Stimulated activated CD8-positive, alpha-beta memory T cell treated with anti-CD3 and anti-CD28 coated beads, Interleukin-7, amount 100 ng/mL, for 24 hours (primary cell): ENCODE results near the gene PML.
A peak's percentile ranks its signal among the peaks of the same experiment; 100 is the strongest.
"Not testable (repeated sequence)": the region's sequence is repeated elsewhere in the genome, so short reads cannot be mapped to it uniquely, and the experiment has no call there.

Source experiments
- DNase-seq: peaks from one replicate; pipeline ENCODE4 v3.0.0-alpha.2; 2020; ENCODE audit warnings: low read depth

PML gene

GRCh38 chr15:73959012-73959581 lies 35.4 kb upstream of the PML start:
- no peak for DNase-seq

GRCh38 chr15:73959801-73960200 lies 34.7 kb upstream of the PML start:
- no peak for DNase-seq

GRCh38 chr15:73960472-73961070 lies 33.9 kb upstream of the PML start:
- not testable (repeated sequence) for DNase-seq

DNA sequence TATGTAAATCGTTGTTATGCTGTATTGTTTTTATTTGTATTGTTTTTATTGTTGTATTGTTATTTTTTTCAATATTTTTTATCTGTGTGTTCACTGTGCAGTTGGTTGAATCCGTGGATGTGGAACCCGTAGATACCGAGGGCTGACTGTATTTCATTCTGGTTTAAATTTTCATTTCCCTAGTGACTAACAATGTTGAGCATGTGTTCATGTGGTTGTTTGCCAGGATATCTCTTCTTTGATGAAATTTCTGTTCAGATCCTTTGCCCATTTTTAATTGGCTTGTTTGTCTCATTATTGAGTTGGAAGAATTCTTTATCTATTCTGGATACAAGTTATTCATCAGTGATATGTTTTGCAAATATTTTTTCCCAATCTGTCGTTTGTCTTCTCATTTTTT lies 32.1 kb upstream of the PML start:
- no peak for DNase-seq

DNA sequence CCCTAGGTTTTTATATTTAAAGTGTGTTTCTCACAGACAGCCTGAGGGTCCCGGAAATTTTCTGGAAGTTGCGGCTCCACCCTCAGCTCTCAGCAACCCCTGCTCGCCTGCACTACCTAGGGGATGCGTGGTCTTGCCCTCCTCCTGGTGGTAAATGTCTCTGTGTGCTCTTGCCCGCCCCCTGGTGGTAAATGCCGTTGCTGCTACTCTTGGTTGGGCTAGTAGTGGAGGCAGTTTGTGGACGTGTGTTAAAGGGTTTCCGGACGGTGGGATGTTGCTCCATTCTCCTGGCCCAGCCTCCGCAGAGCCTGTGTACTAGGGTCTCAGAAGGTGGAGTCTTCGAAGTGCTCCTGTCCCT lies 29.8 kb upstream of the PML start:
- DNase-seq: peak; percentile 79

DNA sequence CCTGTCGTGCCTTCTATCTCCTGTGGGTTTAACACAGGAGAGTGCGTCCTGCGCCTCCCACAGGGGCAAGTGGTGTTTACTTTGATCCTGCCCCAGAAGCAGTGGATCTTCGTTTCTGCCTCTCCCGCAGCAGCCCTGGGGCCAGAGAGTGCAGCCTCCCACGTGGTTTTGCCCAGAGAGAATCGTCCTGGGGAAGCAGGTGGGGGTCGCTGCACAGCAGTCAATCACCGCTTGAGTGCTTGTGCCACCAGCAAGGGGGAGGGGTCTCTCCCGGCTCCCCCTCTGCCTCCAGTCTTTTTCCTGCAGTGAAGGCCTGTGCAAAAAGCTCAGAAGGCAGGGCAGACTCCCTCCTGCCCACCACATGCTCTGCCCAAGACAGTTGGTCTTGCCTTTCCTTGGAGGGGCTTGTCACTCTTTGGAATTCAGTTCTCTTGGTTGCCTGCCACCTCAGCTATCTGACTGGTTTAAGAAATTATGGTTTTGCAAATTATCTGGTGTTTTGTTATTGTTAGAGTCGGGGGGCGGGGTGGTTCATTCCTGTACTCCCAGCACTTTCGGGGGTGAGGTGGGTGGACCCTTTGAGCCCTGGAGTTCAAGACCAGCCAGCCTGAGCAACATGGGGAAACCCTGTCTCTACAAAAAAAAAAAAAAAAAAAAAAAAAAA lies 29.3 kb upstream of the PML start:
- peak; percentile 33 for DNase-seq

DNA sequence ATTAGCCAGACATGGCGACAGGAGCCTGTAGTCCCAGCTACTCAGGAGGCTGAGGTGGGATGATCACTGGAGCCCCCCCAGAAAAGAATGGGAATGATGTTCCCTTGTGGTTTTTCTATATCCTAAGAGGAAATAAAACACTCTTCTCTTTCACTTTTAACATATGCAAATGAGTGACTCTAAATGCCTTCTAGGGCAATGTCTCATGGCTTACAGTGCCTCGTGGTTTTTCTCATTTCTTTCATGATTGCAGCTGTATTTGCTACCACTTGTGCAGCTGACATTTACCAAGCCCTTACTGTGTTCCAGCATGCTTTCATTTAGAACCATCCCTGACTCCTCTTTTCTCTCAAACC lies 28.8 kb upstream of the PML start:
- no peak for DNase-seq

GRCh38 chr15:73968461-73968860 lies 26.1 kb upstream of the PML start:
- no peak for DNase-seq

DNA sequence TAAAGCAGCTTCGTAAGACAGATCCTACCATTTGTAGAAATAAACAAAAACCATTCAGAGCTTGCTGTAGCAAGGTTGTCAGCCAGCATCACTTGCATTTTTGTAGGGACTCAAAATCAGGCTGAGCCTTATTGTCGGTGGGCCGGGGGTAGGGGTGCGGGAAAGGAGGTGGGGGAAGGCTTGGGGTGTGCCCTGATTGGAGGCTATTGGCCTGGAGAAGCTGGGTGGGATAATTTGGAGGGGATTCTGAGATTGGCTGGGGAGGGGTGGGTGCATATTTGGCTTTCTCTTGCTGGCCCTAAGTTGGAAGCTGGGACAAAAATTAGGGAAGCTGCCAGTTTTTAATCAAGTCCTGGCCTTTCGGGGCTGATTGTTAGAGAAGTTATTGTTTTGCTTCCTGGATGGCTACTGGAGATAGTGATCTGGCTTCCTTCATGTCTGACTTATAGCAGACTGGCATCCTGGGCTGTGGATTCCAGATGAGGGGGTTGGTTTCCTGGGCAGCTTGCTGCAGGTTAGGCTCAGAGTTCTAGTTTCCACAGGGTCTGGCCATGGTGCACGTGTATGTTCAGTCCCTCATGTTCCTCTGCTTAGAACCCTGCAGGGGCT lies 25.3 kb upstream of the PML start:
- DNase-seq: no peak

GRCh38 chr15:73972984-73973682 lies 21.4 kb upstream of the PML start:
- DNase-seq: peak; percentile 66

- not testable (repeated sequence) for DNase-seq
Measured at GRCh38 chr15:73973683-73974200, 20.8 kb upstream of the PML start.

- not testable (repeated sequence) for DNase-seq
Measured at GRCh38 chr15:73975440-73976125, 18.9 kb upstream of the PML start.

- no peak for DNase-seq
Measured at GRCh38 chr15:73978896-73979295, 15.6 kb upstream of the PML start.

GRCh38 chr15:73979636-73980035 lies 14.9 kb upstream of the PML start:
- no peak for DNase-seq

- no peak for DNase-seq
Measured at GRCh38 chr15:73981761-73982221, 12.7 kb upstream of the PML start.

GRCh38 chr15:73982222-73982962 lies 12.1 kb upstream of the PML start:
- no peak for DNase-seq

- DNase-seq: no peak
Measured at GRCh38 chr15:73983211-73983727, 11.2 kb upstream of the PML start.

- DNase-seq: no peak
Measured at GRCh38 chr15:73983773-73984172, 10.7 kb upstream of the PML start.

GRCh38 chr15:73984208-73984979 lies 10.1 kb upstream of the PML start:
- DNase-seq: no peak
